Liver (tissue), 9 donors: ENCODE results near the gene WLS. TPM values are rescaled to one million over a fixed set of nuclear protein-coding genes. Genes with fewer than 3 reads are reported as not detected.

Experiments
- DNase-seq: peaks from one replicate; pipeline ENCODE4 v3.0.0-alpha.2; 2017; ENCODE audit warnings: low spot score
- H3K27ac ChIP-seq, 2 donors: one replicate each; pipeline ENCODE4 v1.7.0; 2013; ENCODE audit warnings: inconsistent platforms in 2 of 2, low read length in 2 of 2, control low read depth in 1 of 2, low read depth in 1 of 2, mild to moderate bottlenecking in 1 of 2
- H3K27me3 ChIP-seq, 4 donors: one replicate each; pipeline versions ENCODE4 v1.6.1 to v1.7.0; 2013; ENCODE audit warnings: low read length in 3 of 4, inconsistent platforms in 1 of 4, mild to moderate bottlenecking in 1 of 4, moderate library complexity in 1 of 4; ENCODE audit not compliant: control insufficient read depth in 4 of 4, insufficient read depth in 4 of 4
- H3K36me3 ChIP-seq, 4 donors: one replicate each; pipeline versions ENCODE4 v1.6.1 to v1.7.0; 2013; ENCODE audit warnings: low read length in 3 of 4, mild to moderate bottlenecking in 3 of 4, low read depth in 1 of 4, moderate library complexity in 1 of 4; ENCODE audit not compliant: control insufficient read depth in 4 of 4, insufficient read depth in 3 of 4
- H3K4me1 ChIP-seq, 4 donors: one replicate each; pipeline versions ENCODE4 v1.6.1 to v1.7.0; 2013; ENCODE audit warnings: low read length in 3 of 4, mild to moderate bottlenecking in 3 of 4, moderate library complexity in 1 of 4; ENCODE audit not compliant: control insufficient read depth in 4 of 4, insufficient read depth in 4 of 4
- H3K4me3 ChIP-seq, 3 donors: one replicate each; pipeline versions ENCODE4 v1.6.1 to v1.7.0; 2013; ENCODE audit warnings: low read length in 3 of 3, control low read depth in 1 of 3, low read depth in 1 of 3, mild to moderate bottlenecking in 1 of 3
- H3K9ac ChIP-seq, 2 donors: one replicate each; pipeline ENCODE4 v1.7.0; 2013; ENCODE audit warnings: low read length in 2 of 2, mild to moderate bottlenecking in 2 of 2, moderate library complexity in 2 of 2, control low read depth in 1 of 2, low read depth in 1 of 2
- H3K9me3 ChIP-seq, 4 donors: one replicate each; pipeline versions ENCODE4 v1.6.1 to v1.7.0; 2013; ENCODE audit warnings: low read length in 3 of 4; ENCODE audit not compliant: control insufficient read depth in 4 of 4
- CTCF ChIP-seq: fragments of 150-350 bp; IDR thresholded peaks from 2 replicates; pipeline ENCODE4 v1.5.1; 2017; ENCODE audit warnings: improper control_type of control experiment, low read depth, low read length; ENCODE audit not compliant: missing input control
- FOXA1 ChIP-seq: IDR thresholded peaks from 2 replicates; pipeline ENCODE4 v1.6.1; 2016; ENCODE audit warnings: antibody characterized with exemption
- FOXA2 ChIP-seq: IDR thresholded peaks from 2 replicates; pipeline ENCODE4 v1.6.1; 2016; ENCODE audit warnings: antibody characterized with exemption
- GABPA ChIP-seq, 2 donors: IDR thresholded peaks in 1 of 2; conservative IDR thresholded peaks in 1 of 2; 2 replicates each; pipeline ENCODE4 v1.6.1; 2016; ENCODE audit warnings: antibody characterized with exemption in 2 of 2, mild to moderate bottlenecking in 1 of 2, moderate library complexity in 1 of 2
- HNF4A ChIP-seq, 2 donors: conservative IDR thresholded peaks; 2 replicates each; pipeline ENCODE4 v1.6.1; 2016; ENCODE audit warnings: antibody characterized with exemption in 2 of 2, mild to moderate bottlenecking in 2 of 2
- HNF4G ChIP-seq: IDR thresholded peaks from 2 replicates; pipeline ENCODE4 v1.6.1; 2016; ENCODE audit warnings: antibody characterized with exemption
- JUND ChIP-seq, 2 donors: IDR thresholded peaks; 2 replicates each; pipeline ENCODE4 v1.6.1; 2016; ENCODE audit warnings: antibody characterized with exemption in 2 of 2
- MAX ChIP-seq: IDR thresholded peaks from 2 replicates; pipeline ENCODE4 v1.6.1; 2016; ENCODE audit warnings: antibody characterized with exemption
- NR2F2 ChIP-seq: IDR thresholded peaks from 2 replicates; pipeline ENCODE4 v1.6.1; 2016; ENCODE audit warnings: antibody characterized with exemption
- RAD21 ChIP-seq, 2 donors: IDR thresholded peaks; 2 replicates each; pipeline ENCODE4 v1.6.1; 2016; ENCODE audit warnings: antibody characterized with exemption in 2 of 2, mild to moderate bottlenecking in 2 of 2
- RXRA ChIP-seq, 2 donors: IDR thresholded peaks; 2 replicates each; pipeline ENCODE4 v1.6.1; 2017 to 2018; ENCODE audit warnings: antibody characterized with exemption in 2 of 2, mild to moderate bottlenecking in 1 of 2
- SP1 ChIP-seq: IDR thresholded peaks from 2 replicates; pipeline ENCODE4 v1.6.1; 2018; ENCODE audit warnings: antibody characterized with exemption, mild to moderate bottlenecking
- TAF1 ChIP-seq: conservative IDR thresholded peaks from 2 replicates; pipeline ENCODE4 v1.6.1; 2016; ENCODE audit warnings: antibody characterized with exemption, mild to moderate bottlenecking
- ZBTB33 ChIP-seq: IDR thresholded peaks from 2 replicates; pipeline ENCODE4 v1.6.1; 2016; ENCODE audit warnings: antibody characterized with exemption
- WGBS: extraction: QIAGEN DNeasy Blood & Tissue Kit; methylation state at CpG from one replicate; pipeline ENCODE4 v1.1.7; 2013; 5-methylcytosine and 5-hydroxymethylcytosine counted together
- polyA plus RNA-seq, 2 donors: library from polyadenylated mRNA; stranded (reverse) in 1 of 2; unstranded in 1 of 2; fragments of 200-250 nt in 1 of 2; fragments of >200 nt in 1 of 2; fragmentation: Nextera tagmentation in 1 of 2; extraction: Ambion mirVana in 1 of 2; gene quantifications; one replicate each; pipeline versions ENCODE4 v1.2.1 to v1.2.3, GENCODE V29; 2013 to 2015
- total RNA-seq, 2 donors: library from RNA; depleted of rRNA; stranded (reverse); fragments of >200 nt; gene quantifications; one replicate each; pipeline ENCODE4 v1.2.3, GENCODE V29; 2014
- TF ChIP-seq, protein P1 (sequence below): IDR thresholded peaks from 2 replicates; pipeline ENCODE4 v1.6.1; 2016; ENCODE audit warnings: antibody characterized with exemption, mild to moderate bottlenecking
- TF ChIP-seq, protein P2 (sequence below): IDR thresholded peaks from 2 replicates; pipeline ENCODE4 v1.6.1; 2016; ENCODE audit warnings: antibody characterized with exemption
- donor health status: healthy.
- donor health status: healthy.
- donor health status: healthy.
- donor health status: healthy.
- donor health status: healthy.

WLS gene
- total and polyA plus RNA-seq, 4 donors: 3.2 to 12.5 (median 7.7) TPM

GRCh38 chr1:68280286-68280685, 48.0 kb upstream of the WLS start:
- no peak overlapping the region for H3K9ac ChIP-seq
- H3K27me3 ChIP-seq: no peaks in the 10 kb centered on the region
- H3K4me1 ChIP-seq: no peaks in the 10 kb centered on the region
- TF ChIP-seq, protein P1, sequence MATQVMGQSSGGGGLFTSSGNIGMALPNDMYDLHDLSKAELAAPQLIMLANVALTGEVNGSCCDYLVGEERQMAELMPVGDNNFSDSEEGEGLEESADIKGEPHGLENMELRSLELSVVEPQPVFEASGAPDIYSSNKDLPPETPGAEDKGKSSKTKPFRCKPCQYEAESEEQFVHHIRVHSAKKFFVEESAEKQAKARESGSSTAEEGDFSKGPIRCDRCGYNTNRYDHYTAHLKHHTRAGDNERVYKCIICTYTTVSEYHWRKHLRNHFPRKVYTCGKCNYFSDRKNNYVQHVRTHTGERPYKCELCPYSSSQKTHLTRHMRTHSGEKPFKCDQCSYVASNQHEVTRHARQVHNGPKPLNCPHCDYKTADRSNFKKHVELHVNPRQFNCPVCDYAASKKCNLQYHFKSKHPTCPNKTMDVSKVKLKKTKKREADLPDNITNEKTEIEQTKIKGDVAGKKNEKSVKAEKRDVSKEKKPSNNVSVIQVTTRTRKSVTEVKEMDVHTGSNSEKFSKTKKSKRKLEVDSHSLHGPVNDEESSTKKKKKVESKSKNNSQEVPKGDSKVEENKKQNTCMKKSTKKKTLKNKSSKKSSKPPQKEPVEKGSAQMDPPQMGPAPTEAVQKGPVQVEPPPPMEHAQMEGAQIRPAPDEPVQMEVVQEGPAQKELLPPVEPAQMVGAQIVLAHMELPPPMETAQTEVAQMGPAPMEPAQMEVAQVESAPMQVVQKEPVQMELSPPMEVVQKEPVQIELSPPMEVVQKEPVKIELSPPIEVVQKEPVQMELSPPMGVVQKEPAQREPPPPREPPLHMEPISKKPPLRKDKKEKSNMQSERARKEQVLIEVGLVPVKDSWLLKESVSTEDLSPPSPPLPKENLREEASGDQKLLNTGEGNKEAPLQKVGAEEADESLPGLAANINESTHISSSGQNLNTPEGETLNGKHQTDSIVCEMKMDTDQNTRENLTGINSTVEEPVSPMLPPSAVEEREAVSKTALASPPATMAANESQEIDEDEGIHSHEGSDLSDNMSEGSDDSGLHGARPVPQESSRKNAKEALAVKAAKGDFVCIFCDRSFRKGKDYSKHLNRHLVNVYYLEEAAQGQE: no peak
- no peak for TF ChIP-seq RAD21 (IDR thresholded peaks at IDR 0.05)
- no peak for TF ChIP-seq CTCF
- TF ChIP-seq JUND (IDR thresholded peaks at IDR 0.05): no peak
- no peak for TF ChIP-seq NR2F2
- TF ChIP-seq, protein P2, sequence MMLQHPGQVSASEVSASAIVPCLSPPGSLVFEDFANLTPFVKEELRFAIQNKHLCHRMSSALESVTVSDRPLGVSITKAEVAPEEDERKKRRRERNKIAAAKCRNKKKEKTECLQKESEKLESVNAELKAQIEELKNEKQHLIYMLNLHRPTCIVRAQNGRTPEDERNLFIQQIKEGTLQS: no peak
- no peak for TF ChIP-seq HNF4A (conservative IDR thresholded peaks at IDR 0.05)
- no peak for TF ChIP-seq MAX
- TF ChIP-seq HNF4G: no peak
- no peak overlapping the region for H3K27ac ChIP-seq
- H3K9me3 ChIP-seq: no peaks in the 10 kb centered on the region
- H3K4me3 ChIP-seq: no peak overlapping the region
- DNase-seq: no peak
- no peaks in the 10 kb centered on the region for H3K36me3 ChIP-seq
- 22% methylated on average over 1 of the region's 1 CpG for WGBS

- no peak for TF ChIP-seq TAF1
- no peak for TF ChIP-seq MAX
- TF ChIP-seq FOXA2: no peak
- no peak for TF ChIP-seq FOXA1
- TF ChIP-seq HNF4A (conservative IDR thresholded peaks at IDR 0.05): no peak
- no peak for TF ChIP-seq GABPA (IDR thresholded peaks at IDR 0.05 in 1 of 2, conservative IDR thresholded peaks at IDR 0.05 in 1 of 2)
- TF ChIP-seq ZBTB33: no peak
- TF ChIP-seq SP1: no peak
- TF ChIP-seq, protein P1: no peak
- TF ChIP-seq HNF4G: no peak
- no peak for TF ChIP-seq RXRA (IDR thresholded peaks at IDR 0.05)
- no peak for TF ChIP-seq NR2F2
- no peak for TF ChIP-seq CTCF
- no peaks in the 10 kb centered on the region for H3K27me3 ChIP-seq
- 90% methylated on average over 2 of the region's 2 CpGs for WGBS
- no peaks in the 10 kb centered on the region for H3K4me1 ChIP-seq
- H3K9ac ChIP-seq: no peak overlapping the region
- no peak overlapping the region for H3K4me3 ChIP-seq
- H3K36me3 ChIP-seq: no peaks in the 10 kb centered on the region
- no peak for DNase-seq
- H3K27ac ChIP-seq: no peak overlapping the region
- no peaks in the 10 kb centered on the region for H3K9me3 ChIP-seq
Measured at GRCh38 chr1:68279846-68280245, 47.5 kb upstream of the WLS start.
